Fibroblast of the aortic adventitia (primary cell): ENCODE measurements around the gene TNFSF15. TPM values are rescaled to one million over a fixed set of nuclear protein-coding genes. Genes with fewer than 3 reads are reported as not detected.

Experiments
- DNase-seq: peaks from one replicate; pipeline ENCODE4 v3.0.0-alpha.2; 2010; ENCODE audit warnings: low read depth
- H3K4me3 ChIP-seq: 2 replicates; pipeline ENCODE4 v1.5.1; 2011; ENCODE audit warnings: low read depth, mild to moderate bottlenecking, control low read depth, low read length, moderate library complexity
- CTCF ChIP-seq: IDR thresholded peaks from 2 replicates; pipeline ENCODE4 v1.5.1; 2011; ENCODE audit warnings: mild to moderate bottlenecking, low read length, control low read depth, inconsistent platforms; ENCODE audit not compliant: insufficient read depth
- total RNA-seq: library from RNA; depleted of rRNA; stranded (reverse); fragments of >200 nt; gene quantifications from 2 replicates; pipeline ENCODE4 v1.2.3, GENCODE V29; 2012; ENCODE audit warnings: low replicate concordance

TNFSF15 gene
- total RNA-seq, 1 donor, result 2.4 TPM

- no peak for TF ChIP-seq CTCF
- no peak overlapping the region for H3K4me3 ChIP-seq
- no peak for DNase-seq
Observed at GRCh38 chr9:114818178-114818577, 12.3 kb upstream of the TNFSF15 start.

DNA sequence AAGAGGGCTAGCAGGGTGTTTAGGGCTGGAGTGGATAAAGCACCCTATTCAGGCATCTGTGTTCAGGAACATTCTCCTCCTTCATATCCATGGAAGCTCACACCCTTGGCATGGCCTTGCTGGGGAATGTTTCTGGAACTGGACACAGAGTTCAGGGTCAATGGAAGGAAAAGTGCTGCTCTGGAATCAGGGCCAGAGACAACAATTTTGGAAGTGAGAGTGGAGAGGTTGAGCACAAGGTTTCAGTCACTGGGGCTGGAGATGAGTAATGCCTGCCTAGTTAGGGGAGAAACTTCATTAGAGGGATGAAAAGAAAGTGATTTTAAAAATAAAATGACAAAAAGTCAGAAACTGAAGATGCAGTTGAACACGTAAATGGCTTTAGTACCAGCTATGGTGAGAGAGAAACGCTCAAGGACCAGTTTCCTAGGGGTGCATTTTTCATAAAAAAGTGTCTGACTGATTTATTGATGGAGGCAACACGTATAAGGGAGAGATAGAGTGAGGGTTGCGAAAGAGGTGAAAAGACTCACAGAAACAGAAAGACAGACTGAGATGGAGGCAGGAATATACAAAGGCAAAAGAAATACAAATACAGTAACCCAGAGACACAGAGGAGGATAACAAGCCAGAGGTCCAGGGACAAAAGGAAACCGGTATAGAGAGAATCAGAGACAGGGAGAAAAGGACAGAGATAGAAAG, 8.0 kb upstream of the TNFSF15 start:
- H3K4me3 ChIP-seq, result no peak overlapping the region
- DNase-seq, result no peak
- no peak for TF ChIP-seq CTCF

DNA sequence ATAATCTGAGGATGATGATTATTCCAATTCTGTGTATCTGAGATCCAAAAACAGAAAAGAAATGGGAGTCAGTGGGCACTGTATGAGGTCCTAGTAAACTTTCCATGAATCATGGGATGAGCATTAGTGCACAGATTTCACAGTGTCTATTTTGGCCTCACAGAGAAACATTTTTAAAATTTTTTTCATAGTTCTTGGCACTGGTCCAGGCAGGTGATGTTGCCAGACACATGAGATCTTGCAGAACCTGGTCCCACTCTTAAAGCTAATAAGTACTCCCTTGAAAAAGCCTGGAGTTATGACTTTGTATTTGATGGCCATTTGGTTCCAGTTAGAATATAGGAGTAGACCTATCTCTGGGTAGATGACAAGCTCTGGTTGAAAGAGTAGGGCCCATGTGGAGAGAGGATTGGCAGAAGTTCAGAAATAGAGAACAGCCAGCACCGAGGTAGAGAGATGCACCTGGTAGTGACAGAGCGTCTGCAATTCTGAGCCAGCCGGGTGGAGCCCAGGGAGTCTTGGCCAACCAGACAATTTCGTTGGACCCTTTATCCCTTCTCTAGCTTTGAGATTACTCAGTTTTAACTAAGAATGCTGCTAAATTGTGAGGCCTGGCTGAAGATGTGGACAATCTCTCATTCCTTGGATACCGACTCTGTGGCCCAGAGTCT, 6.3 kb upstream of the TNFSF15 start:
- no peak for DNase-seq
- TF ChIP-seq CTCF, result no peak
- H3K4me3 ChIP-seq, result no peak overlapping the region

- DNase-seq, result peak; percentile 27
- no peak overlapping the region for H3K4me3 ChIP-seq
- no peak for TF ChIP-seq CTCF
Observed at GRCh38 chr9:114811301-114811700, 5.5 kb upstream of the TNFSF15 start.

DNA sequence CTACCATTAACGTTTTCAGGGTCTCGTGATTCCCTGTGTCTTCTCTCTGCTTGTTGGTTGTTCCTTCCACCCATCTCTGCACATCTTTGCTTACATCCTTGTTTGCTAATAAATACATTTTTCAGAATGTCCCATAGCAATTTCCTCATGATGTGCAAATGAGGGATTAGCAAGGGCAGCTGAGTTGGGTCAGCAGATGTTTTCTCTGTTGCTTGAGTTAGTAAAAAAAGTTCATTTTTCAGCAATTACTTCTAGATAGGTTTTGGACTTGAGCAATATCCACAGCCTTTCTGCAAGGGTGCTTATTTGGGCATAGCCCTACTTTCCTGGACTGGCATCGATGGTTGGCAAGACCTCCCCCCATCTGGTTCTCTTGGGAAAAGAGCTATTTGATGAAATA, 4.8 kb upstream of the TNFSF15 start:
- DNase-seq, result no peak
- H3K4me3 ChIP-seq, result no peak overlapping the region
- TF ChIP-seq CTCF, result no peak

- TF ChIP-seq CTCF, result no peak
- no peak overlapping the region for H3K4me3 ChIP-seq
- DNase-seq, result no peak
Observed at GRCh38 chr9:114806526-114806900, 674 bp upstream of the TNFSF15 start.
